ENCODE data around the gene TXK. TPM values are rescaled to one million over a fixed set of nuclear protein-coding genes. Genes with fewer than 3 reads are reported as not detected.

Gene TXK
- total and polyA plus RNA-seq, 2 experiments from 2014 or later: 0.14 to 0.40 TPM

GRCh38 chr4:48127682-48128404 is 6.2 kb downstream of the TXK start:
- no peaks in the 10 kb centered on the region for H3K27me3 ChIP-seq (ENCODE audit: insufficient read depth)
- no peaks in the 10 kb centered on the region for H4K20me1 ChIP-seq (replicated peaks; ENCODE audit: insufficient read depth)
- H3K27ac ChIP-seq (ENCODE audit: low read depth): peak overlapping the region; percentile 89
- peak; percentile 96 for DNase-seq (ENCODE audit: low spot score)
- no peaks in the 10 kb centered on the region for H3F3A ChIP-seq (replicated peaks; ENCODE audit: low read depth)
- Mint-ChIP-seq H3K9me3 (0 out of 3 replicates have a peak, but pooled peaks cover 3% of the 10 kb centered on the region), H3K27me3 (ENCODE audit: insufficient read depth, low read depth, poor library complexity) (peaks cover 10% of the 10 kb centered on the region), H3K36me3 (ENCODE audit: low read depth) (peaks cover 4% of the 10 kb centered on the region; the same call in 1 of the 3 replicates), H3K27ac (peak overlapping the region; percentile 87), H3K4me3 (peak overlapping the region; percentile 56), H3K4me1 (peaks cover 47% of the 10 kb centered on the region)
- H2AFZ ChIP-seq: no peak overlapping the region
- no peaks in the 10 kb centered on the region for H3K36me3 ChIP-seq (ENCODE audit: insufficient read depth)
- H3K79me2 ChIP-seq (replicated peaks; ENCODE audit: insufficient read depth): no peaks in the 10 kb centered on the region
- H3K9me2 ChIP-seq (ENCODE audit: insufficient read depth): no peaks in the 10 kb centered on the region
- peak overlapping the region; percentile 54 for H3K4me2 ChIP-seq
- ATAC-seq: peak; percentile 94
- TF ChIP-seq STAT1 (IDR thresholded peaks at IDR 0.05; ENCODE audit: unreplicated experiment) (no peak), POLR2AphosphoS5 (IDR thresholded peaks at IDR 0.05; ENCODE audit: low read depth) (no peak), REST (IDR thresholded peaks at IDR 0.05; ENCODE audit: unreplicated experiment) (no peak), CTCF (conservative IDR thresholded peaks at IDR 0.05; ENCODE audit: low read depth in 2 of 2) (peak; percentile 88 to 96), EZH2 (IDR thresholded peaks at IDR 0.05; ENCODE audit: low read depth, unreplicated experiment) (no peak), ZNF462 (CRISPR knock-in tag; IDR thresholded peaks at IDR 0.05) (peak; percentile 73), CREB1 (CRISPR knock-in tag; IDR thresholded peaks at IDR 0.05; ENCODE audit: low read depth) (no peak), ZNF331 (CRISPR knock-in tag; IDR thresholded peaks at IDR 0.05; ENCODE audit: low read depth) (no peak), NANOG (IDR thresholded peaks at IDR 0.05; ENCODE audit: borderline replicate concordance) (no peak; the same call in 1 of the 2 replicates), EZH2phosphoT487 (IDR thresholded peaks at IDR 0.05; ENCODE audit: unreplicated experiment) (no peak), ZNF114 (CRISPR knock-in tag; IDR thresholded peaks at IDR 0.05) (0 out of 2 replicates have a peak, but pooled peaks have one; percentile 11), ETS1 (IDR thresholded peaks at IDR 0.05) (no peak), JUNB (IDR thresholded peaks at IDR 0.05; ENCODE audit: unreplicated experiment) (no peak)
- H3K4me1 ChIP-seq (ENCODE audit: insufficient read depth): peaks cover 7% of the 10 kb centered on the region
- peak overlapping the region; percentile 10 for H3K4me3 ChIP-seq

All from GM23338 (cell line).